ENCODE data around the gene BCL2L13. TPM values are rescaled to one million over a fixed set of nuclear protein-coding genes. Genes with fewer than 3 reads are reported as not detected.

The BCL2L13 gene
- total RNA-seq, 2 donors from 2014 or later = 64.7 to 67.9 TPM

DNA sequence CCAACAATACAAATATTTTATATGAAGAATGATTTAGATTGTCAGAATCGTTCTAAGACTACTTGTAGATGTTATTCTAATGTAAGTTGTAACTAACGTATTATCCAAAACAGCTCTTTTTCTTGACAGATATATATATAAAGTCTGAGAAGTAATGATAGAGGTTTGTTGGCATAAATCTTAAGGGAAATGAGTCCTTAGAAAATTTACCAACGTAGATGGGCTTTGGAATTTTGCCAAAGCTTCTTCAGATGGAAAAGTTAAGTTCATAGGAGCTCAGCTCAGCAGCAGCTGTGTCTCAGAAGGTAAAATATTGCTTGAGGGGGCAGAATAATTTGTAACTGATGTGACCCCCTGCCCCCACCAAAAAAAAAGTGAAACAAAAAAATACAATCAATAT, 69.0 kb downstream of the BCL2L13 start:
- intact Hi-C loops (cut with DNase I) = no loop called here
- no peaks in the 10 kb centered on the region for H3K27me3 ChIP-seq (replicated peaks; ENCODE audit: insufficient read depth)
- 49% methylated on average over 3 of the region's 3 CpGs for WGBS

GRCh38 chr22:17710023-17710422, 71.5 kb downstream of the BCL2L13 start:
- no peaks in the 10 kb centered on the region for H3K36me3 ChIP-seq
- intact Hi-C loops (cut with DNase I) = no loop called here
- no peaks in the 10 kb centered on the region for H3K27me3 ChIP-seq (replicated peaks; ENCODE audit: insufficient read depth)
- no peaks in the 10 kb centered on the region for H3K4me1 ChIP-seq (replicated peaks)
- no peaks in the 10 kb centered on the region for H3K9me3 ChIP-seq
- WGBS = 86% methylated on average over 5 of the region's 5 CpGs
- no peak for DNase-seq (ENCODE audit: low spot score)
- TF ChIP-seq, protein P1, sequence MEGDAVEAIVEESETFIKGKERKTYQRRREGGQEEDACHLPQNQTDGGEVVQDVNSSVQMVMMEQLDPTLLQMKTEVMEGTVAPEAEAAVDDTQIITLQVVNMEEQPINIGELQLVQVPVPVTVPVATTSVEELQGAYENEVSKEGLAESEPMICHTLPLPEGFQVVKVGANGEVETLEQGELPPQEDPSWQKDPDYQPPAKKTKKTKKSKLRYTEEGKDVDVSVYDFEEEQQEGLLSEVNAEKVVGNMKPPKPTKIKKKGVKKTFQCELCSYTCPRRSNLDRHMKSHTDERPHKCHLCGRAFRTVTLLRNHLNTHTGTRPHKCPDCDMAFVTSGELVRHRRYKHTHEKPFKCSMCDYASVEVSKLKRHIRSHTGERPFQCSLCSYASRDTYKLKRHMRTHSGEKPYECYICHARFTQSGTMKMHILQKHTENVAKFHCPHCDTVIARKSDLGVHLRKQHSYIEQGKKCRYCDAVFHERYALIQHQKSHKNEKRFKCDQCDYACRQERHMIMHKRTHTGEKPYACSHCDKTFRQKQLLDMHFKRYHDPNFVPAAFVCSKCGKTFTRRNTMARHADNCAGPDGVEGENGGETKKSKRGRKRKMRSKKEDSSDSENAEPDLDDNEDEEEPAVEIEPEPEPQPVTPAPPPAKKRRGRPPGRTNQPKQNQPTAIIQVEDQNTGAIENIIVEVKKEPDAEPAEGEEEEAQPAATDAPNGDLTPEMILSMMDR (IDR thresholded peaks at IDR 0.05) = no peak
- TF ChIP-seq POLR2AphosphoS5 (IDR thresholded peaks at IDR 0.05) = no peak
- H3K4me3 ChIP-seq = no peak overlapping the region
- no peak overlapping the region for H3K27ac ChIP-seq

More for the DNA sequence above, 69.0 kb downstream of the BCL2L13 start:
- peak overlapping the region in 1 of 2 donors; percentile 79 for H3K27ac ChIP-seq
- no peak for DNase-seq (ENCODE audit: low spot score)
- TF ChIP-seq POLR2A (IDR thresholded peaks at IDR 0.05) = no peak
- TF ChIP-seq POLR2AphosphoS5 (IDR thresholded peaks at IDR 0.05) = no peak
- TF ChIP-seq, protein P1 (IDR thresholded peaks at IDR 0.05) = no peak
- H3K9me3 ChIP-seq = no peaks in the 10 kb centered on the region
- no peaks in the 10 kb centered on the region for H3K4me1 ChIP-seq (replicated peaks)
- no peaks in the 10 kb centered on the region for H3K36me3 ChIP-seq
- H3K4me3 ChIP-seq = no peak overlapping the region

DNA sequence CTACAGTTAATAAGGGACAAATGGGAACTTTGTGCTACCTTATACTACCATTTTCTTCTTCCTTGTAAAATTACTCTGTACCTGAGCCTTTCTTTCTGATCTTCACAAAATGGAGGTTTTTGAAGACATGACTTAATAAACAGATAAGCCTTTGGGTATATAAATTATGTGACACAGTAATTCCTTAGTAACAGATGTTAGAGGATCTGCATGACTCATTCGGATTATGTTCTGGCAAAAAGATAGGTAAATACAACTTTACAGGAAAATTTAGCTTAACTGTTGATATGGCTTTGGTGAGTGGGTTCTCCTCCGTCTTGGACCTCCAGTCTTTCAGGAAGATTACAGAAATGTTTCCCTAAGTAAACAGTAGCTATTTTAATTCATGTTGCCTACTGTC, 73.9 kb downstream of the BCL2L13 start:
- no peak for TF ChIP-seq POLR2A (IDR thresholded peaks at IDR 0.05)
- TF ChIP-seq, protein P1 (IDR thresholded peaks at IDR 0.05) = no peak
- no peaks in the 10 kb centered on the region for H3K27me3 ChIP-seq (replicated peaks; ENCODE audit: insufficient read depth)
- no peak overlapping the region for H3K27ac ChIP-seq
- no peaks in the 10 kb centered on the region for H3K36me3 ChIP-seq
- 52% methylated on average over 2 of the region's 2 CpGs for WGBS
- no peaks in the 10 kb centered on the region for H3K9me3 ChIP-seq
- H3K4me3 ChIP-seq = no peak overlapping the region
- no peak for DNase-seq (ENCODE audit: low spot score)
- H3K4me1 ChIP-seq (replicated peaks) = no peaks in the 10 kb centered on the region
- intact Hi-C loops (cut with DNase I) = no loop called here

GRCh38 chr22:17716529-17716928, 78.0 kb downstream of the BCL2L13 start:
- Histone ChIP-seq H3K9me3 (no peaks in the 10 kb centered on the region), H3K4me3 (no peak overlapping the region), H3K36me3 (no peaks in the 10 kb centered on the region), H3K4me1 (replicated peaks) (no peaks in the 10 kb centered on the region), H3K27ac (no peak overlapping the region), H3K27me3 (replicated peaks; ENCODE audit: insufficient read depth) (no peaks in the 10 kb centered on the region)
- TF ChIP-seq POLR2A (IDR thresholded peaks at IDR 0.05) = no peak
- TF ChIP-seq, protein P1 (IDR thresholded peaks at IDR 0.05) = no peak
- WGBS = 94% methylated on average over 3 of the region's 3 CpGs
- intact Hi-C loops (cut with DNase I) = no loop called here
- DNase-seq (ENCODE audit: low spot score) = no peak

GRCh38 chr22:17717708-17718107, 79.2 kb downstream of the BCL2L13 start:
- DNase-seq (ENCODE audit: low spot score) = no peak
- H3K36me3 ChIP-seq = no peaks in the 10 kb centered on the region
- TF ChIP-seq POLR2AphosphoS5 (IDR thresholded peaks at IDR 0.05) (no peak), POLR2A (IDR thresholded peaks at IDR 0.05) (no peak)
- TF ChIP-seq, protein P1 (IDR thresholded peaks at IDR 0.05) = no peak
- H3K27ac ChIP-seq = no peak overlapping the region
- no peaks in the 10 kb centered on the region for H3K9me3 ChIP-seq
- H3K27me3 ChIP-seq (replicated peaks; ENCODE audit: insufficient read depth) = no peaks in the 10 kb centered on the region
- whole genome bisulfite sequencing = 89% methylated on average over 4 of the region's 4 CpGs
- H3K4me3 ChIP-seq = no peak overlapping the region
- no peaks in the 10 kb centered on the region for H3K4me1 ChIP-seq (replicated peaks)
- intact Hi-C loops (cut with DNase I) = no loop called here
